KOPT-K1 (cell line): ENCODE data around the gene F7.
"Not testable (repeated sequence)": the region's sequence is repeated elsewhere in the genome, so short reads cannot be mapped to it uniquely, and the experiment has no call there.

Experiments
- H3K27ac ChIP-seq: fragments of 200-600 bp; sonication (generic); 2 replicates; pipeline ENCODE4 v1.5.1; 2016; ENCODE audit warnings: antibody characterized with exemption, mild to moderate bottlenecking, low read depth, low read length; ENCODE audit not compliant: poor library complexity, severe bottlenecking
- H3K36me3 ChIP-seq: fragments of 200-600 bp; sonication (generic); 2 replicates; pipeline ENCODE4 v1.5.1; 2017; ENCODE audit warnings: antibody characterized with exemption, mild to moderate bottlenecking, low read length, moderate library complexity; ENCODE audit not compliant: insufficient read depth
- H3K9me3 ChIP-seq: fragments of 200-600 bp; sonication (generic); 2 replicates; pipeline ENCODE4 v1.5.1; 2017; ENCODE audit warnings: antibody characterized with exemption, low read length, mild to moderate bottlenecking; ENCODE audit not compliant: insufficient read depth, poor library complexity, severe bottlenecking

F7 gene

GRCh38 chr13:113079781-113080080 lies 25.9 kb upstream of the F7 start:
- not testable (repeated sequence) for H3K9me3 ChIP-seq, H3K27ac ChIP-seq, H3K36me3 ChIP-seq

GRCh38 chr13:113080361-113080831 lies 25.2 kb upstream of the F7 start:
- no peaks in the 10 kb centered on the region for H3K36me3 ChIP-seq
- no peak overlapping the region for H3K27ac ChIP-seq
- no peaks in the 10 kb centered on the region for H3K9me3 ChIP-seq

GRCh38 chr13:113080901-113081521 lies 24.6 kb upstream of the F7 start:
- Histone ChIP-seq H3K27ac (no peak overlapping the region), H3K9me3 (no peaks in the 10 kb centered on the region), H3K36me3 (no peaks in the 10 kb centered on the region)

DNA sequence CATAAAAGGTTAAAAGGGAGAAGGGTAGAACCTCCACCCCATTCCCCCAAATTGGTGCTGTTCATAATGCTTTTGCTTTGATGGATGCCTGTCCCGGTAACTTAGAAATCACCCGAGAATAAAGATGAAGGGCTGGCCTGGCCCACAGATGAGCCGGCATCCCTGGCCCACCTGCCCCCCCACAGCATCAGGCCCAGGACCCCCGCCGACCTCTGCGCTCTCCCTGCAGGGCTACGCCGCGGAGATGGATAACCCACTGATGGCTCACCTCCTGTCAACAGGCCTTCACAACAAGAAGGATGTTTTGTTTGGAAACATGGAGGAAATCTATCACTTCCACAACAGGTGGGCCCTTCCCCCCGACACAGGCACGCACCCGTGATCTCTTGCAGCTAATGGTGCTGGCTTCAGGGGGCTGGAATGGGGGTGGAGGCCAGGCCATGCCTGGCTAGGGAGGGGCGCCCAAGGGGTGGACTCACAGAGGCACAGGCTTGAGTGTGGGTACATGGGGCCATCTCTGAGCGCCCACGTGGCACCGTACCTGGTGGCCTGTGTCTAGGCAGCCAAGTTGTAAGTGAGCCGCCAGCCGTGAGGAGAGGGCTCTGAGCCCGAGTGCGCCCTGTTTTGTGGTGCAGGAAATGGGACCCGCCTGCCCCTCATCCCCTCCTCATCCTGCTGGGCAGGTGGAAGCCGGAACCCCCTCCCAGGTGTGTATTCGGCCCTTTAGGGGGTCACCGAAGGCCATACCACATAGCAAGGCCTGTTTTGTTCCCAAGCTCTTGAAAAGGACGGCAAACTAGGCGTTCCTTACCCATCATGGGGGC lies 23.2 kb upstream of the F7 start:
- Histone ChIP-seq H3K9me3 (no peaks in the 10 kb centered on the region), H3K36me3 (no peaks in the 10 kb centered on the region), H3K27ac (no peak overlapping the region)

DNA sequence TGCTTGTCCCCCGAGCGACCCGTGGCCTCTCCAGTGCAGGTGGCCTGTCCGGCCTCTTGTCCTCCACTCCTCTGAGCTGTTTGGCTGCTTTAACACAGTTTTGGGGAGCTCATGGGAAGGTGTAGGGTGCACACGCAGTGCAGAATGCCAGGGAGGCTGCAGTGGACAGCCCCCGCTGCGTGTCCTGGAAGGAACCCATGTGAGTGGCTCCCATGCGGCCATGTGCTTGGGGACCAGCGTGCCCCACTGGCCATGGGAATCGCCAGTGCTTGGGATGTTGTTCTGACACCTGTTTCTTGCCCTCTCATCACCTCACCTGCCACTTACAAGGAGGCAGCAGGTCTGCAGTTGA lies 22.6 kb upstream of the F7 start:
- Histone ChIP-seq H3K9me3 (no peaks in the 10 kb centered on the region), H3K27ac (no peak overlapping the region), H3K36me3 (no peaks in the 10 kb centered on the region)

- H3K9me3 ChIP-seq = no peaks in the 10 kb centered on the region
- H3K36me3 ChIP-seq = no peaks in the 10 kb centered on the region
- H3K27ac ChIP-seq = no peak overlapping the region
Observed at GRCh38 chr13:113083402-113084061, 22.1 kb upstream of the F7 start.

DNA sequence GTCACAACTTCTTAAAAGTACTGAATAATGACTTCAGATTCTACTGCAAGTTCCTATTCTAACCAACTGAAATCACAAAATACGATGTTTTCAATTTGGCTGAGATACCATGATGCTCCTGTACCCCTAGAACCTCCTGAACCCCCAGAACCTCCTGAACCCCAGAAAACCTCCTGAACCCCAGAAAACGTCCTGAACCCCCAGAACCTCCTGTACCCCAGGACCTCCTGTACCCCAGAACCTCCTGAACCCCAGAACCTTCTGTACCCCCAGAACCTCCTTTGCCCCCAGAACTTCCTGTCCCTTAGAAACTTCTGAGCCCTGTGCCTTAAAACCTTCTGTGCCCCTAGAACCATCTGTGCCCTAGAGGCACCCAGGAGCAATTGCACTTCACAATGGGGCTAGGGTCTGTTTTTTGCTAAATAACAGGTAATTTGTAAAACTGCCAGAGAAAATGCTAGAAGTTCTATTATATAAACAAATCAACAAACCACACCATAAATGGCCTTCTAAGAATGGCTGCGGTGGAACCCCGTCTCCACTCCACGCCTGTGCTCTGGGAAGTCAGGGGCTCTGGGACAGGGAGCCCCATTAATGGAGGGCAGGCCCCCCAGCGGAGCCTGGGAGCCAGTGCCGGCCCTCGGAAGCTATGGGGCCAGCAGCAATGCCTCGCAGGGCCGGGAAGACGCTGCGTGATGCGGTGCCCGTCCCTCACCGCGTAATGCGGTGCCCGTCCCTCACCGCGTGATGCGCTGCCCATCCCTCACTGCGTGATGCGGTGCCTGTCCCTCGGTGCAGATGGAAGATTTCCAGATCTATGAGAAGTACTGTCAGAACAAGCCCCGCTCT lies 21.3 kb upstream of the F7 start:
- Histone ChIP-seq H3K27ac (no peak overlapping the region), H3K9me3 (no peaks in the 10 kb centered on the region), H3K36me3 (no peaks in the 10 kb centered on the region)

DNA sequence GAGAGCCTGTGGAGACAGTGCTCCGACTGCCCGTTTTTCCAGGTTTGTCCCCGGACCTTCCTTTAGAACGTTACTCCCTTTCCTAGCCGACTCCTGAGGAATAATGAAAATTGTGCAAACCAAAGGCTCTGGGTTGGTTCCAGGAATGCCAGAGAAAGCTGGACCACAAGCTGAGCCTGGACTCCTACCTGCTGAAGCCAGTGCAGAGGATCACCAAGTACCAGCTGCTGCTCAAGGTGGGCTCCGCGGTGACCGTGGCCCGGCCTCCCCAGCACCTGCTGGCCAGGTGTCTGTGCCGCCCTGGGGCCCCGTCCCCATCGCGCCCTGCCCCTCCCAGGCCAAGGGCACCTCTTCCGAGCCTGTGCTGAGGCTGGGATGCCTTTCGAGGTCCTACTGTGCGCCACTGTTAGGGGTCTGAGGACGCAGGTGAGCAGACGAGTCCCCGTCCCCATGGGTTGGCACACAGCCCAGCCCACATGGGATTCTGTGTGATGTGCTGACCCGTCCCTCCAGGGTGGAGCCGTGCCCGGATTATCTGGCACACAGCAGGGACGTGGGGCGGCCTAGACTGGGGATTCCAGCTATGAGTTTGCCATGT lies 20.5 kb upstream of the F7 start:
- H3K9me3 ChIP-seq = no peaks in the 10 kb centered on the region
- H3K36me3 ChIP-seq = no peaks in the 10 kb centered on the region
- no peak overlapping the region for H3K27ac ChIP-seq

- Histone ChIP-seq H3K27ac (no peak overlapping the region), H3K36me3 (no peaks in the 10 kb centered on the region), H3K9me3 (no peaks in the 10 kb centered on the region)
Observed at GRCh38 chr13:113086031-113086750, 19.4 kb upstream of the F7 start.

GRCh38 chr13:113086991-113087922 lies 18.3 kb upstream of the F7 start:
- Histone ChIP-seq H3K36me3 (no peaks in the 10 kb centered on the region), H3K27ac (no peak overlapping the region)

DNA sequence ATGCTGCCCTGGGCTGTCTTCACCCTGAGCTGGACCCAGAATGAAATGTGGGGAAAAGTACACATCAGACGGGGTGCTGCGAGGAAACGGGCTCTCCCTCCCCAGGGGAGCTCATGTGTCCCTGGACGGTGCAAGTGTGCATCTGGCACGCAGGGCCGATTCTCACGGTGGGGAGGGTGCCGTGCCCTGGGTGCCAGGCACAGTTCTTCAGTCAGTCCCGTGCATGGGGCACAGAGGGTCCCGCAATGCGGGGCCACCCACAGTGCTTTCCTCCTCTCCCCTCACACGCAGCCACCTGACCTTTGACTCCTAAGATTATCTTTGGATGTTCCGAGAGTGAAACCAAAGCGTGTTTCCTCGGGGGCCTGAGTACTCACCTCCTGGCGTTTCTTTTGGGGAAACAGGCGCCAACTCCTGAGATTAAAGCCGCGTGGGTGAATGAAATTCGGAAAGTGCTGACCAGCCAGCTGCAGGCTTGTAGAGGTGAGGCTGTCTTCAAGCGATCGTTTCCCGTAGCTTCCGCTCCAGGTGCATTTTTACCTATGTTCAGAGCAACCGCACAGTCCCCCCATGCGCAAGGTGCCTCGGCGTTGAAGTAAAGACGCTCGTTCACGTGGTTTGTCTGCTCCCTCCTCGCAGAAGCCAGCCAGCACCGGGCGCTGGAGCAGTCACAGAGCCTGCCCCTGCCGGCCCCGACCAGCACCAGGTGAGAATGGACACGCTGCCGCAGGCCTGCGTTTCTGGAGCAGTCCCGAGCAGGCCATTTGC lies 17.5 kb upstream of the F7 start:
- H3K27ac ChIP-seq = no peak overlapping the region
- H3K9me3 ChIP-seq = no peaks in the 10 kb centered on the region
- H3K36me3 ChIP-seq = no peaks in the 10 kb centered on the region

More at GRCh38 chr13:113086991-113087922, 18.3 kb upstream of the F7 start:
- no peaks in the 10 kb centered on the region for H3K9me3 ChIP-seq

GRCh38 chr13:113088691-113089020 lies 16.9 kb upstream of the F7 start:
- H3K9me3 ChIP-seq = no peaks in the 10 kb centered on the region
- no peaks in the 10 kb centered on the region for H3K36me3 ChIP-seq
- H3K27ac ChIP-seq = no peak overlapping the region
